H1 (cell line): Measurements from ENCODE around the gene CKB. TPM values are rescaled to one million over a fixed set of nuclear protein-coding genes. Genes with fewer than 3 reads are reported as not detected.

Experiments used
- EZH2 ChIP-seq: fragments of 200-600 bp; sonication (generic); IDR thresholded peaks from 2 replicates; pipeline ENCODE4 v1.7.1; 2012; ENCODE audit warnings: low read depth, mild to moderate bottlenecking, moderate library complexity, low read length, inconsistent platforms; ENCODE audit not compliant: severe bottlenecking
- FOSL1 ChIP-seq: IDR thresholded peaks from 2 replicates; pipeline ENCODE4 v1.6.1; 2011; ENCODE audit warnings: mild to moderate bottlenecking, low read depth, low read length, moderate library complexity; ENCODE audit not compliant: insufficient read depth
- polyA plus RNA-seq, 7 experiments: library from polyadenylated mRNA; depleted of rRNA in 3 of 7; stranded (reverse) in 5 of 7; unstranded in 2 of 7; fragments of >200 nt in 5 of 7; fragments of 200-250 nt in 2 of 7; gene quantifications; 1 replicate in 5 of 7; 2 replicates in 1 of 7; 4 replicates in 1 of 7; pipeline versions ENCODE4 v1.2.1 to v1.2.3, GENCODE V29; 2011 to 2013; ENCODE audit warnings: missing spikeins in 2 of 7, mixed read lengths in 2 of 7
- total RNA-seq: library from RNA; stranded (reverse); fragmentation: NEBNext Ultra II Directional; extraction: Animal tissue kit (Norgen Biotek cat#: 25700); gene quantifications from 2 replicates; pipeline ENCODE4 v1.2.1, GENCODE V29; 2021

CKB gene
- total and polyA plus RNA-seq, 2 of the 8 experiments (the other 6 are each of a cell fraction or from before 2014, with no cell fraction given), result 538 to 950 TPM

DNA sequence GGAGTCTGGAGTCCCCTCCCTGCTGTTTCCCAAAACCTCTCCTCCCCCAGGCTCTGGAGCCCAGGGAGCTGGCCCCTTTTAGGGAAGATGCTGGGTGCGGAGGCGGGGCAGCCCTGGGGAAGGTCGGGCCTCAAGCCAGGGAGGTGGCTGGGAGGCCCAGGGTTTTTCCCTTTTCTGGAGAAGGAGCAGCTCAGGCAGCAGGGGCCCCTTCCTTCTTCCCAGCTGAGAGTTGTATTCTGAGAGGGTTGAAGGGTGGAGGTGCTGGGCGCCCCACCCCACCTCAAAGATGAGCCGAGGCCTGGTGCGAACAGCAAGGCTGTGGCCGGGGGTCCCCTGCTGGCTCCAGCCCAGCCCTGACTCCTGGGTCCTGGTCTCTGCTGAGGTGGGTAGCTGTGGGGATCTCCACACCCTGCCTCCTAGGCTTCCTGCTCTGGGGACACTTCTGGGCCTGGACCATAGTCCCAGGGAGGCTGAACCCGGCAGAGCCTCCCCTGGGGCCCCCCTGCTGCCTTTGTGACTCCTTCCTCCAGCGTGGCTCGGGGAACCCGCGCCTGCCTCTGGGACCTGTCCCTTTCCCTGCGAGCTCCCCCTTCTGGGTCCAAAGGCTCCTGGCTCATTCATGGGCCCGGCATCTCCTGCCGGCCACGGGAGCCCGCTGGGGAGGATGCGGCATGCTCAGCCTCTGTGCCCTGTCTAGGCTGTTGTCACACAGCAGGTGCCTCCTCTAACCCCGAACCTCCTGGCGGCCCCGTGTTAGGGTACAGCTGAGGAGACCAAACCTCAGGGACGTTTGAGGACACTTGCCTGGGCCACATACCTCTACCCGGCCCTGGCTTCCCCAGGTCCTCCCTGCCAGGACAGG is 10.7 kb upstream of the CKB start (continued):
- no peak for TF ChIP-seq EZH2
- TF ChIP-seq FOSL1, result no peak
